GM19238 (cell line): Measurements from ENCODE around the gene RNF207.
A peak's percentile ranks its signal among the peaks of the same experiment; 100 is the strongest.

Experiments used
- DNase-seq: peaks from one replicate; pipeline ENCODE4 v3.0.0; 2011; ENCODE audit warnings: low spot score; ENCODE audit not compliant: insufficient read length

The RNF207 gene

GRCh38 chr1:6248161-6248776 lies 42.4 kb downstream of the RNF207 start:
- DNase-seq: no peak

DNA sequence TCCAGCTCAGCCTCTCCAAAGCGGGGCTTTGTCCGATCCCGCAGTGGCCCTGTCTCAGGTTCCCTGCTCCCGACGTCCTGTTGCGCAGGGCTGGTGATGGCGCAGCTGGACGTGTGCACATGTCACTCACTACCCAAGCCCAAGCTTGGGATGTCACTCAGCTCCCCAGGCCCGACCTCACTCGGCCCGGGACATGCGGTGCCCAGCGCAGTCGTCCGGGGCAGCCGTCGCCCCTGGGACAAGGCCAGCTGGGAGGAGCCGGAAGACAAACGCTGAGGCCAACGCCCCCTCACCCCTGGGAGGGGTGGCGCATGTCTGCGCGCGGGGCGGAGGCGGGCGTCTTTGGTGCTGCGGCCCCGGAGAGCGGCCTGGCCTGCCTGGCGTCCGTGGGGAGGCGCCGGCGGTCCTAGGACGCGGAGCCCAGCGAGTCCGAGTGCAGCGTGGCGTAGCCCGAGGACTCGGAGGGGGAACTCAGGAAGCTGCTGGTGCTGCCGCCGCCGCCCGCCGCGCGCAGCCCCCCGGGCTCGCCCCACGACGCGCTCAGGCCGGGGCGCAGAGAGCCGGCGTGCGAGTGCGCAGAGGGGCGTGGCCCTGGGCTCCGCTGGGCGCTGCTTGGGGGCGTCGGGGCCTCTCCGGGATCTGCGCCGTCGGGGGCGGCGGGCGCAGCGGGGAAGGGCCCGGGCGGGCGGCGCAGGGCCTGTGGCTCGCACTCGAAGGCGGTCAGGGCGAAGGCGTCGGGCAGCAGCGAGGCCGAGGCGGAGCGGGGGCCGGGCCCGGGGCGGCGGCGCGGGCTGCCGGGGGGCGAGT lies 43.2 kb downstream of the RNF207 start:
- no peak for DNase-seq

GRCh38 chr1:6249739-6250689 lies 44.1 kb downstream of the RNF207 start:
- no peak for DNase-seq

DNA sequence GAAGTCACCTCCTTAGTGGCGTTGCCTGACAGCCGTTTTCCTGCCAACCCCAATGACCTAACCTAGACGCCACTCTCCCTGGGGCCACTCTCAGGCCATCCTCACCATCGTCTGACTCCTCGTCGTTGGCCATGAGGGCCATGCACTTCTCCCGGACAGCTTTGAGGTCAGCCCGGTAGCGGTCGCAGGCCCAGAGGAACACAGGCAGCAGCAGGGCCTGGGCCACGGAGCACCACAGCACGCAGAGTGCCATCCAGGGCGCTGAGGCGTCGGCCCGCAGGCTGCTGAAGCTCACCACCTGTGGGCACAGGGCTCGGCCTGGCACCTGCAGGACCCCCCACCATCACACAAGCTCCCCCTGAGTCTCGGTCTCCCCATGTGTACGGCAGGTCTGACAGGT lies 45.3 kb downstream of the RNF207 start:
- DNase-seq: no peak

GRCh38 chr1:6251681-6252373 lies 45.9 kb downstream of the RNF207 start:
- no peak for DNase-seq

DNA sequence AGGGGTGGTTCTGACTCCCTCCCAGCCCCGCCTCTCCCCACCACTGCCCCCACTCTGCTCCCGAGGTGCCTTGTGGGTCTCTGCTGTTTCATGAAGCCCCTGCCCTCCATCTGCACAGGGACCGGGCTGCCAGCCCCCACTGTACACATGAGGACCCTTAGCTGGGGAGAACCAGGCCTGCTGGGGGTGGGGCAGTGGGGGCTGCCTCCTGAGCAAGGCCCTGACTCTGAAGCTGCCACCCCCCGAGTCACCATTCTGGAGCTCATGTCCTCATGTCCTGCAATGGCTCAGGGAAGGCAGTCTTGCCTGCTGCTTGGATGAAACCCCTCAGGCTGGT lies 46.4 kb downstream of the RNF207 start:
- no peak for DNase-seq

DNA sequence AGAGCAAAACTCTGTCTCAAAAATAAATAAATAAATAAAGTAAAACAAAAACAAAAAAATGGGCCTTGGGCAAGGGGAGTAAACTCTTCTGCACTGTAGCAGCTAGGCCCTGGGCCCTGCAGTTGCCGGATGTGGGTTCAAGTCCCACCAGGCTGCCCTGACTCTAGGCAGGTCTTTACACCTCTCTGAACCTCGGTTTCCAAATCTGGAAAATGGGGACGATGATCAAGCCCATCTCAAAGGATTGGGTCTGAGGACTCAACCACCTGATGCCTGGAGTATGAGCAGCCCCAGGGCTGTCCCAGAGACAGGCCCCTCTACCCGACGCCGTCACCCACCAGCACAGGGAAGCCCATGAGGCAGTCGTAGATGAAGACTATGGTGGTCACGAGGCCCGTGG lies 47.5 kb downstream of the RNF207 start:
- no peak for DNase-seq

- DNase-seq: no peak
Measured at GRCh38 chr1:6254691-6255090, 48.8 kb downstream of the RNF207 start.

DNA sequence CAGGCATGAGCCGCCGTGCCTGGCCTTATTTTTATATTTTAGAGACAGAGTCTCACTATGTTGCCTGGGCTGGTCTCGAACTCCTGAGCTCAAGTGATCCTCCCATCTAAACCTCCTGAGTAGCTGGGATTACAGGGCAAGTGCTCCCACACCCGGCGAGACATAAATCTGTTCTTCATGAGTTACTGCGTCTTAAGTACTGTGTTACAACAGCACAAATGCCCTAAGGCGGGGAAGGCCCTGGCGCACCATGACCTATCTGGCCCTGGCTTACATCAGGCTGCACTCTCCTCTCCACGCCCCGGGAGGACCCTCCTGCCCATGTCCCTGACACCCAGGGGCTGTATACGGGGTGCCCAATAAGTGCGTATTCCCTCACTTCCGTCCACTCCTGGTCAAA lies 50.7 kb downstream of the RNF207 start:
- no peak for DNase-seq

DNA sequence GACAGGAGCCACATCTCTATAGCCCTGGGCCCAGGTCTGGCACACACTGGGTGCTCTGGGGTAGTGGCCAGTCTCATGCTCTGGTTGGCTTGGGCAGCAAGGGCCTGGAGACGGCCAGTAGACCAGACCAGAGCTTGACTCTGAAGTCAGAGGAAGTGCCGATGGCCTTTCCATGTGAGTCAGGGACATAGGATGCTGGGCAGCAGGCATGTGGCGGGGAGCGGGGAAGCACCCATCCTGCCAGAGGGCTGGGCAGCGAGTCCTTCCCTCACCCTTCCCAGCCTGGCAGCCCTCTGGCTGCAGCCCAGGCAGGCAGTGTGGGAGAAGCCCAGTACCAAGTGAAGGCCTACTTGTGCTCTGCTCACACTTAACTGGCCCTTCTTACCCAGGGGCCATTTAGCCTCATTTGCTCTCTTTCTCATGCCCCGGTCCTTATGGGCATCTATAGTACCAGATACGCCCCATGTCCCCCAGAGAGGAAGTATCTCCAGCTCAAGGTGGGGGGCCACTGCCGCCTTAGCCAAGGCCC lies 51.7 kb downstream of the RNF207 start:
- no peak for DNase-seq

GRCh38 chr1:6258675-6259074 lies 52.8 kb downstream of the RNF207 start:
- DNase-seq: no peak

DNA sequence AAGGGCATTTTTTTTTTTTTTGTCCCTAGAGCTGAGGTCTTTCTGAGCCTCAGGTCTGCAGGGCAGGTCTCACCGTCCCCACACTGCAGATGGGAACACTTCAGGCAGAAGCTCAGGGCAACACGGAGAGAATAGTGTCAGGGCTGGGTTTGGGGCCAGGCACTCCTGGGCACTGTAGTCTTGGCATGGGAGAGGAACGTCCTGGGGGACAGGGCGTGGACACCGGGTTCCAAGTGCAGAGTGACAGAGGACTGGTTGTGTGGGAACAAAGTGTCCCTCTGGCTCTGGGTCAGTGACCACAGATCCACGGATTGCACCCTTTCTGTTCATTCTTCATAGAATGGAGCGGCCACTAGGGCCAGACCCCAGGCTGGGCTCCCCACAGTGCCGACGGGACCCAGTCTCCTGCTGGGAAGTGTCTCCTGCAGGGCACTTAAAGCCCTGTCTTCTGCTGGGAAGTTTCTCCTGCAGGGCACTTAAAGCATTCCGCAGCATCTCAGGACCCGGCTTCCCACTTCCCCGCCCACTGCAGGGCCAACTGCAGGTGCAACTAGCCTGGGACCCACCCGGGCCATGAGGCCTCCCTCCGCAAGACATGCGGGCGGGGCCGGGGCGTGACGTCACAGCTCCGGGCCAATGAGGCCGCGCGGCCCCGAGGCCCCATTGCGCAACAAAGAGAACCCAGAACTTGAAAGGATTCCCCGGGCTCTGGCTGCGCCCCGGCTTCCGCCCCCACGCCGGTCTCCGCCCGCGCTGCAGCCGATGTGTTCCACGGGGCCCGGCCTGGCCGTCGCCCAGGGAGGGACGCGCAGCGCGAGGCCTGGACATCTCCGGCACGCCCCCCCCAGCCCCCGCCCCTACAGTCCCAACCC lies 53.8 kb downstream of the RNF207 start:
- DNase-seq: peak; percentile 72

GRCh38 chr1:6260433-6260934 lies 54.6 kb downstream of the RNF207 start:
- DNase-seq: no peak

- DNase-seq: peak; percentile 58
Measured at GRCh38 chr1:6260961-6261614, 55.2 kb downstream of the RNF207 start, which contains the start of gene GPR153. Gene GPR153, minus strand, starts transcription at chr1:6261098. Its CDS starts 6,193 bp downstream, at chr1:6254905.

DNA sequence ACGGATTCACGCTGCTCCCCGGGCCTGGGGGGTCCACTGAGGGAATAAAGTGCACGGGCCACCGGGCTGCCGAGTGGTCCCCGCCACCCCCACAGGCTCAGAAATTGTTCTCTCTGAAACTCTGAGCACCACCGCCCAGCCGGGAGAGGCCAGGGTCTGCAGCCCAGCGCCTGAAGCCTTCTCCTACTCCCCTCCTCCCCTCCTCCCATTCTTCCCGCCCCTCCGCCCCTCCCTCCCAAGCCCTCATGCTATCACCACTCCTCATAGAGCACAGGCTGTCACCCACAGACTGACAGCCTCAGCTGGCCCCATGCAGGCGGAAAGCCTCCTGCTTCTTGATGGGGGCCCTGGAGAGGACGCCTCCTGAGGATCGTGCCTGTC lies 55.7 kb downstream of the RNF207 start:
- DNase-seq: no peak

- DNase-seq: no peak
Measured at GRCh38 chr1:6262555-6263420, 56.9 kb downstream of the RNF207 start.

GRCh38 chr1:6263716-6264115 lies 57.8 kb downstream of the RNF207 start:
- no peak for DNase-seq

GRCh38 chr1:6265151-6265550 lies 59.2 kb downstream of the RNF207 start:
- no peak for DNase-seq
